Cardiac fibroblast (primary cell): ENCODE data around the gene DNAH9.
"Not testable (repeated sequence)": the region's sequence is repeated elsewhere in the genome, so short reads cannot be mapped to it uniquely, and the experiment has no call there.

ENCODE experiments used
- DNase-seq, 2 donors: peaks; one replicate each; pipeline versions ENCODE4 v3.0.0 to v3.0.0-alpha.2; 2010; ENCODE audit warnings: low read depth in 2 of 2
- H3K4me3 ChIP-seq, 2 donors: replicated peaks in 1 of 2; 1 replicate in 1 of 2; 2 replicates in 1 of 2; pipeline ENCODE4 v1.5.1; 2011; ENCODE audit warnings: low read depth in 2 of 2, low read length in 2 of 2, mild to moderate bottlenecking in 2 of 2, moderate library complexity in 1 of 2
- CTCF ChIP-seq: IDR thresholded peaks from one replicate; pipeline ENCODE4 v1.5.1; 2011; ENCODE audit warnings: low read depth, mild to moderate bottlenecking, low read length, inconsistent platforms

DNAH9 gene

GRCh38 chr17:11944587-11944986 lies 346.3 kb downstream of the DNAH9 start:
- H3K4me3 ChIP-seq, result no peak overlapping the region
- no peak for TF ChIP-seq CTCF

GRCh38 chr17:11948789-11949188 lies 350.5 kb downstream of the DNAH9 start:
- peak; percentile 72 to 88 for DNase-seq
- no peak for TF ChIP-seq CTCF
- H3K4me3 ChIP-seq, result peak overlapping the region in 1 of 2 donors; percentile 13

More at GRCh38 chr17:11944587-11944986, 346.3 kb downstream of the DNAH9 start:
- no peak for DNase-seq

GRCh38 chr17:11949571-11949970 lies 351.3 kb downstream of the DNAH9 start:
- not testable (repeated sequence) for DNase-seq, H3K4me3 ChIP-seq

GRCh38 chr17:11950771-11951519 lies 352.7 kb downstream of the DNAH9 start:
- H3K4me3 ChIP-seq, result no peak overlapping the region
- TF ChIP-seq CTCF, result no peak
- peak; percentile 33 to 43 for DNase-seq

- TF ChIP-seq CTCF, result no peak
Observed at GRCh38 chr17:11952610-11953009, 354.3 kb downstream of the DNAH9 start.

GRCh38 chr17:11953924-11954323 lies 355.7 kb downstream of the DNAH9 start:
- no peak overlapping the region for H3K4me3 ChIP-seq

More at GRCh38 chr17:11952610-11953009, 354.3 kb downstream of the DNAH9 start:
- no peak for DNase-seq
- no peak overlapping the region for H3K4me3 ChIP-seq

GRCh38 chr17:11954936-11955335 lies 356.7 kb downstream of the DNAH9 start:
- no peak overlapping the region for H3K4me3 ChIP-seq
- no peak for DNase-seq
- no peak for TF ChIP-seq CTCF

More at GRCh38 chr17:11953924-11954323, 355.7 kb downstream of the DNAH9 start:
- no peak for DNase-seq
- no peak for TF ChIP-seq CTCF
